Posterior cingulate gyrus (tissue), 11 donors: ENCODE data around the gene IGLL5.

ENCODE experiments used
- DNase-seq, 10 donors: peaks; one replicate each; pipeline versions ENCODE4 v3.0.0 to v3.0.0-alpha.2; 2020 to 2021; ENCODE audit warnings: mixed read lengths in 3 of 10
- intact Hi-C: fragments of 100-400 bp; cut with DNase I; formaldehyde crosslinking; loops from one replicate; pipeline ENCODE4 v1.15.1; 2023

Gene IGLL5

GRCh38 chr22:22887621-22888503 lies at the start of gene IGLL5:
Gene IGLL5 (plus strand): TSS chr22:22887816. CDS start chr22:22888054, 238 bp downstream.
- intact Hi-C loops = no loop called here
- DNase-seq = no peak

DNA sequence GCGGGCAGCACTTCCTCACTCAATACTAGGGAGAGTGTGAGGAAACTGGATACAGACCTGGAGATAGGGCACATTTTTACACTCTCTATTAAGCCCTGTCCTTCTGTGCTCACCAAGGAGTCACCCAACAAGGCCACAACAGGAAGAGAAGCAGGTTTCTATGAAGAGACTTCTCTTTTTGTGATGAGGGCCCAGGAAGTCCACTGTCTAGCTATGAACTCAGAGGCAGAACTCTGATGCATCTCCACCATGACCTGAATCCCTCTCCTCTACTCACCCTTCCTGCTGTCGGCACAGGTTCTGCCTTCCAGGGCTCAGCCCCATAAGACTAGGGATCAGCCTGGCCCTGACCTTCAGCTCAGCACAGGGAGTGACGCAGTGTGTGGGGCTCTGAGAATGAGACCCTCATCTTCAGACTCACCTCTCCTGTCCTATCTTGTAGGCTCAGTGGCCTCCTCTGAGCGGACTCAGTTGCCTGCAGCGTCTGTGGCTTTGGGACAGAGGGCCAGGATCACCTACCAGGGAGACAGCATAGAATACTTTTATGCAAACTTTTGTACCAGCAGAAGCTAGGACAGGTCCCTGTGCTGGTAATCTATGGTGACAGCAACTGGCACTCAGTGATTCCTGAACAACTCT lies 49.3 kb upstream of the IGLL5 start:
- DNase-seq = no peak
- intact Hi-C loops = no loop called here

- intact Hi-C loops = no loop called here
- no peak for DNase-seq
Measured at GRCh38 chr22:22839570-22840314, 47.9 kb upstream of the IGLL5 start.

- intact Hi-C loops = no loop called here
- DNase-seq = no peak
Measured at GRCh38 chr22:22840780-22841179, 46.8 kb upstream of the IGLL5 start.

- DNase-seq = no peak
- intact Hi-C loops = no loop called here
Measured at GRCh38 chr22:22841598-22841997, 46.0 kb upstream of the IGLL5 start.

DNA sequence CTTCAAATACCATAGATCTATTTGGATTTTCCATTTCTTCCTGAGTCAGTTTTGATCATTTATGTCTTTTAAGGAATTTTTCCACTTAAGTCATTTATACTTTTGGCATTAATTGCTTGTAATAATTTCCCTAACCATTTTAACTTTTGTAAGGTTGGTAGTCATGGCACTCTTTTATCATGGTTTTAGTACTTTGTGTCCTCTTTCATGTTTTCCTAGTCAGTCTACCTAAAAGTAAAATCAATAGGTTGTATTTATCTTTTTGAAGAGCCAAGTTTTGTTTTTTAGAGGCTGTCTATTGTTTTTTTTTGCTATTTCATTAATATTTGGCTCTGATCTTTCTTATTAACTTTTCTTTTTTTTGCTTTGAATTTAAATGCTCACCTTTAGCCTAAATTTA lies 45.5 kb upstream of the IGLL5 start:
- intact Hi-C loops = no loop called here
- no peak for DNase-seq

DNA sequence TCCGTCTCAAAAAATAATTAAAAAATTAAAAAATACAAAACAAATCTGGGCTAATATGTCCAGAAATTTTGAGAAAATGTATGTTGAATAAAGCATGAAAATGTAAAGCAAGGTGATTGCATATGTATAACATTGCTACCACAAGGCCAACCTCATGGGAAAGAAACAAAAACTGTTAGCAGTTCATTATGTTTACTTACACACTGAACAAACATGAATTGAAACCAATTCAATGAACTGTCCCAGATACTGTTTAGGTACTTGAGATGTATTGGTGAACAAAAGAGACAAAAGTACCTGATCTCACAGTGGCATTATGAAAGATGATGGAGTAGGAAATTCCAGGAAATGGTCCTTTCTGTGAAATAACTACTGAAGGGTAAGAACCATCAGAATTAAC lies 43.8 kb upstream of the IGLL5 start:
- DNase-seq = no peak
- intact Hi-C loops = no loop called here

- DNase-seq = no peak
- intact Hi-C loops = no loop called here
Measured at GRCh38 chr22:22847241-22847640, 40.4 kb upstream of the IGLL5 start.

- intact Hi-C loops = loop anchor here (1.0 kb wide), 2 partner anchors 36 to 108 kb away; no protein-coding TSS in a partner anchor
- peak in 7 of 10 donors; percentile 19 to 92 (median 57) for DNase-seq
Measured at GRCh38 chr22:22848364-22848866, 39.2 kb upstream of the IGLL5 start.

DNA sequence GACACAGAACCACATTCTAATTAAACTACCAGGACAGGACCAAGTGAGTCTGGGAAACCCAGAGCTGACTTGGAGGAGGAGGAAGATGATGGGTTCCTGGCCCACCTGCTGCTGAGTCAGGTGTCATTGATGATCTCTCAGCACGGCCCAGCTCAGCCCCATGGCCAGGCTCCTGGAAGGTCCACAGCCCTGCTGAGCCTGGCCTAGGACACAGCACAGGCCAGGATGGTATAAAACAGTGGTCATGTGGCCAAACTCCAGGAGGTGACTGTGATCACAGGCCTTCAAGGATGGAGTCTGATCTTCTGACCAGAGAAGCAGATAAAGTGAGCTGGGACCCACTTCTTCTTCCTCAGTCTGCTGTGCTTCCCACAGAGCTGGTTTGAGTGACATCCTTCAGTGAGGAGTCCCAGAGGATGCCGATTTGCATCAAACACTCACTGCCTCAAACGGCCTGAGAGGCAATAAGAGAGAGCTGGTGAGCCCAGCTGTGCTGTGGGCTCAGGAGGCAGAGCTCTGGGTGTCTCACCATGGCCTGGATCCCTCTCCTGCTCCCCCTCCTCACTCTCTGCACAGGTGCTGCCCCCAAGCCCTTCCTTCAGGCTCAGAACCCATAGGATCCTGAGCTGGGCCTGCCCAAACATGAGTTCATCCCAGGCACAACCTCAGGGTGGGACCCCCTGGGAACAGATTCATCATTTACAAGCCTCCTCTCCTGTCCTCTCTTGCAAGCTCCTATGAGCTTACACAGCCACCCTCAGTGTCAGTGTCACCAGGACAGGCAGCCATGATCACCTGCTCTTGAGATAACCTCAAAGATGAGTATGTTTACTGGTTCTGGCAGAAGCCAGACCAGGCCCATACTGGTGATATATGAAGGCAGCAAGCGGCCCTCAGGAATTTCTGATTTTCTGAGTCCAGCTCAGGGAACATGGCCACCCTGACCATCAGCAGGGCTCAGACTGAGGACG lies 37.7 kb upstream of the IGLL5 start:
- no peak for DNase-seq
- intact Hi-C loops = no loop called here

- DNase-seq = no peak
- intact Hi-C loops = no loop called here
Measured at GRCh38 chr22:22851969-22852368, 35.6 kb upstream of the IGLL5 start.

- intact Hi-C loops = no loop called here
- no peak for DNase-seq
Measured at GRCh38 chr22:22853713-22854112, 33.9 kb upstream of the IGLL5 start.

DNA sequence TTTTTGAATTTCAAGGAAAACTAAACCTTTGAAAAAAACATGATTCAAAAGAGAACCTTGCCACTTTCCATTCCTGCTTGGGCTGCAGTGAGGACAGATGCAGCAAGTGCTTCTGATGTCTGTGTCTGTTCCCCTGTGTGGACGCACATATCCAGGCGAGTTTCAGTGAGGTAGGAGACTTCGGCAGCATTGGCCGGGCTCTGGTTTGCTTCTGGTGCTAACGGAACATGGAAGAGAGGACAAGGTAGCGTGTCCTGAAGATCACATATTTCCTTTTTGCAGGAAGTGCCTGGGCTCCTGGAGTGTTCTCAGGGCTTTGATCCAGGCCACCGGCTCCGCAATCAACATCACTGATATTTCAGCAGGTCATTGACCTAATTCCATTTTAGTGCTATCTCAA lies 33.1 kb upstream of the IGLL5 start:
- intact Hi-C loops = no loop called here
- DNase-seq = no peak

DNA sequence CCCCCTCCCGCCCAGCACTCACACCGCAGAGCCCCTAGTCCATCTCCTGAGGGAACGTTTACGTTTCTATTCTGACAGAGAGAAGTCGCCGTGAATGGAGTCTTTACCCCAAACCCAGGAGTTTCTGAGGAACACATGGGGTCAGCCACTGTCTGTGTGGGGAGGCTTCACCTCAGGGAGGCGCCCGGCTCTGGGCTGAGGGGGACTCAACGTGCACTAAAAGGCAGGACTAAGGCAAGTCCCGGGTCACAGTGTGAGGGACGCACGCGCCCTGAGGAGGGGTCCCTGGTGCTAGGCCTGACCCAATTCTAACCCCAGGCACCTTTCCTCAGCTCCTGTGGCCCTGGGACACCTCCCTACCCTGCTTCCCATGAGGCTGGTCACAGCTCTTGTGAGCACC lies 32.5 kb upstream of the IGLL5 start:
- intact Hi-C loops = no loop called here
- DNase-seq = no peak

DNA sequence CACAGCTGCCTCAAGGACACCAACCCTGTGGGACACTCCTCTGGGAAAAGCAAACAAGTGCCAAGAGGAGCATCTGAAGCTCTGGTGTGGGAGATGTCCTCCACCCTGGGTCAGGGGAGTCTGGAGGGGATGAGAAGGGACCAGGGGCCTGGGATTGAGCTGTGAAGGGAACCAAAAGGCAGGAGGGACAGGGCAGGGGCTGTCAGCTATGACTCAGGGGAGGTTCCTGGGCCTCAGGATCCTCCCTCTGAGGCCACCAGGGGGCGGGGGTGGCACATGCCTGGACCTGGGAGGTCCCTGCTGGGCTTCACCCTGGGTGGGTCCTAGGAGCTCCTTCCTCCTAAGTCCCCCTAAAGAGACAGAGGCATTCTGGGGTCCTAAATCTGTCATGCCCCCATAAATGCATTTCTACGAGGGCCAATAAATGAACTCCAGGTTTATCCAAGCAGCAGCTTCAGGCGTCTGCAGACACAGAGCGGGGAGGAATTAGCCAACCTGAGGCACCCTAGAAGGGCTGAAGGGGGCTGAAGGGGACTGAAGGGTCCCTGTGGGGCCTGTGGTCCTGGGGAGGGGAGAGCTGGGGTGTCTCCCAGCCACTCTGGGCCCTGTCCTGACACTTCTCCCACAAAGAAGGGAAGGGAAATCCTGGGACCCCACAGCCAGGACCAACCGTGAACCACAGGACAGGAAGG lies 31.9 kb upstream of the IGLL5 start:
- DNase-seq = no peak
- intact Hi-C loops = no loop called here

GRCh38 chr22:22856364-22856763 lies 31.3 kb upstream of the IGLL5 start:
- intact Hi-C loops = no loop called here
- DNase-seq = no peak

- intact Hi-C loops = no loop called here
- DNase-seq = no peak
Measured at GRCh38 chr22:22856885-22857606, 30.6 kb upstream of the IGLL5 start.
